ENCODE data around the gene ERICH6.

Gene ERICH6

DNA sequence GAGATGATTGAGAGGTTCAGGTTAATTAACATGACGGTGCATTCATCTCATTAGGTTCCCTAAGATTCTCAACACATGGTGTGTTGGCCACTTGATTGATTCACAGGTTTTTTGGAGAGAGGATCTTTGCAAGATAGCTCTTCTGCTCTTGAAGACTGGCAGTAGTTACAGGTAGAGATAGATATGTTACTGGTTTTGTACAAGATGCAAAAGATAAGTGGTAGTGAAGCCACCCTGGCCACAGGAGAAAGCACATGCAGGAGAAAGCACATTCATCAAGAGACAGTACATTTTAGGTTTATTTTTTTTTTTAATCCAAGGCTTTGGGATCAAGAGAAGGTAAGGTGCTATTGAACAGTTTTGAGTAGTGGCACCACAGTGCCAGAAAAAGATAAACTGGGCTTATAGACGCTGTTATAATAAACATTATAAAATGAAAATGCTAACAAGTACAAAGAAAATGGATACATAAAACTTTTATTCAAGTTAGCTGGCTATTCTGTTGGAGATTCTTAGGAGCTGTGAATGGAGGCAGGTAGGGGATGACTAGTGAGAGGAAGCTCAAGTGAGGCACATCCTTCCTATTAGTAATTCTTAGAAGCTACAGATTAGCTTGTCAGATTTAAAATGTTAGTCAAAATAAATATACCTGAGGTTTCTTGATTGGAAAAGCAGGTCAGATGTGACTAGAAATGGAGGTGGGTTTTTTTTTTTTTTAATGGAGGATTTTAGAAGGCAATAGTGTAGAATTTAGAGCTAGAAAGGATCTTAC, 89.8 kb downstream of the ERICH6 start:
- no peak for DNase-seq (ENCODE audit: low read depth in 2 of 2, low spot score in 1 of 2)

- DNase-seq (ENCODE audit: low read depth in 2 of 2, low spot score in 1 of 2) = no peak
These were observed 90.7 kb downstream of the ERICH6 start for GRCh38 chr3:150613034-150613433.

- DNase-seq (ENCODE audit: low read depth in 2 of 2, low spot score in 1 of 2) = no peak
These were observed 91.2 kb downstream of the ERICH6 start for GRCh38 chr3:150612494-150612893.

DNA sequence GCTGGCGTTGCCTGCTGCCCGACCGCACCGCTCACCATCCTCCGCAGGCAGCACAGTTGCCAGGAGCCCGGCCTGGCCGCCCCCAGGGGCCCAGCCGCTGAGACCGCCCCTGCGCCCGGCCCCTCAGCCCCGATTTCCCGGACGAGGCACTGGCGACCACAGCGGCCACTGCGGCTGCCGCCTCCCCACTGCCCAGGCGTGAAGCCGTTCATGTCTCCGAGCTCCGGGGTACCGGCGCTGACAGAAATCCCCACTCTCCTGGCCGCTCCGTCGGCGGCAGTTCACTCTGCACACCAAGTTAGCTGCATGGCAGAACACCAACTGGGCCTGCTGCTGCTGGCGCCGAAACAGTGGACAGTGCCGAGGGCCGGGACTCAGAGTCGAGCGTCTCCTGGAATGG, 92.1 kb downstream of the ERICH6 start:
- no peak for DNase-seq (ENCODE audit: low read depth in 2 of 2, low spot score in 1 of 2)

GRCh38 chr3:150610785-150611184, 92.9 kb downstream of the ERICH6 start:
- DNase-seq (ENCODE audit: low read depth in 2 of 2, low spot score in 1 of 2) = no peak

DNA sequence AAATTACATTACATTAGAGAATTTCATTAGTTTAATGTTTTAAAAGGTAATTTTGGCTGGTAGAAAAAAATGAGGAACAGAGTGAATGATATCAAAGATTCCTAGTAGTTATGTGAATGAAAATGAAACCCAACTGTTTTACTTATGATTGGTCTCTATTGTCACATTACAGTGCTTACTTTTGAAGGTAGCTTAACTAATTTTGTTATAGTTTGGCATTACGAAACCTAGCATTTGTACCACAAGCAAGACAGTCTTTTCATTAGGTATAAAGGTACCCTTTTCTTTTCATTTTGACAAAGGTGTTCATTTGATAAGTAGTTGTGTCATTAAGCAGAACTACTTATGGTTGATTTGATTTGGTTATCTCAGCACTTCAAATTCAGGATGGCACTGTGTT, 93.7 kb downstream of the ERICH6 start:
- no peak for DNase-seq (ENCODE audit: low read depth in 2 of 2, low spot score in 1 of 2)
